Measurements from ENCODE around the gene ZBTB7B.

ZBTB7B gene

DNA sequence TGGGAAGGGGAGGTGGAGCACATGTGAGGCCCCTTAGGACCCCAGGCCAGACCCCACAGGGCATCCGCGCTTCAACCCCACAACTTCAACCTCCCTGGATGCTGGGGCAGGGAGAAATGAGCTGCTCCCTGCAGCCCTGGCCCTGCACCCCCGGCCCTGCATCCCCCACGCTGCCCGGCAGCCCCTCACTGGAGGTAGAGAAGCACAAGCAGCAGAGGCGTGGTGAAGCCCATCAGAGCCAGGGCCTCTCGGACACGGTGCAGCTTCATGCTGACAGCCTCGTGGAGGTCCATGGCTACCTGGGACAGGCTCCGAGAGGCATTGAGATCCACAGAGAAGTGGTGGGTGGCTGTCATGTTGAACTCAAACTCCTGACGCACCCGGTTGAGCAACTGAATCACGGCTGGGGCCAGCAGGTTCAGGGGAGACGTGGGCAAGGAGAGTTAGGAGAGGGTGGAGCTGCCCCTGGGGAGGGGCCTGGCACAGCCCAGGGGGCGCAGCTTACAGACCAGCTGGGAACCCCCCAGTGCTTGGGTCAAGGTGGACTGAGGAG is 27.7 kb downstream of the ZBTB7B start:
- H3K27ac ChIP-seq = no peak overlapping the region

DNA sequence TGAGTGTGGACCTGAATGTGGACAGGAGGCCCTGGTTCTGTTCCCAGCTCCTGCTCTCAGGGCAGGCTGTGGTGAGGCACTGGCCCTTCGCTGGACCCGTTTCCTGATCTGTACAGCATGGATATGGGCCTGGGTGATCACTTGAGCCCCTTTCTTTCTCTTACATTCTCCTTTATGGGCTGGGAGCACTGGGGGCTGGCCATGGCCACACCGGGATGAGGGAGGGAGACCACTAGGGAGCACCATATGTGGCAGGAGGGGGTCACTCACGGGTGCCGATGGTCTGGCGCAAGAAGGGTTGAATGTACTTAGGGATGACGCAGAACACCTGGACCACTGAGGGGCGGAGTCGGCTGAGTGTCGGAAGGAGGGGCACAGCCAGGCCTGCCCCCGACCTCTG is 28.3 kb downstream of the ZBTB7B start:
- DNase-seq (ENCODE audit: low read depth, low spot score) = no peak
- H3K27ac ChIP-seq = no peak overlapping the region

More for the DNA sequence above, 27.7 kb downstream of the ZBTB7B start:
- no peak for DNase-seq (ENCODE audit: low read depth, low spot score)

DNA sequence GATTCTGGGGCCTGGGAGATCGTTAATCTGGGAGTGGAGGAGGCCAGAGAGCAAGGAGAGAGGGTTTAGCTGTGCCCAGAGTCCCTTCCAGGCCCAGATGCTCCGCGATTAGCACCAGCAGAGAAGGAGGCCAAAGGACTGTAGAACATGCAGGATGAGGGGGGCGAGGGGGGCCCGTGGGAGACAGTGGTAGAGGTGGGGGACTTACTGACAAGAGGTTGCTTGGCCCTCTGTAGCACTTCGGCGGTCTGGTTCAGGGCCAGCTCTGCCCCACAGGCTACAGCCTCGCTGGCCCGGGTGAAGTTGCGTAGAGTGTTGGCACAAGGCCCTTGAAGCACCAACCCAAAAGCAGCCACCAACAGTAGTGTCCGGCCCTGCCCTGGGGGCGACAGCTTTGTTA is 30.3 kb downstream of the ZBTB7B start:
- DNase-seq (ENCODE audit: low read depth, low spot score) = no peak

GRCh38 chr1:155033524-155033923 is 30.9 kb downstream of the ZBTB7B start, which contains the start of the genes DCST1 and DCST2:
TSS of gene DCST1 (plus strand) at chr1:155033824. CDS start at chr1:155034037, 213 bp downstream.
TSS of gene DCST2 (minus strand) at chr1:155033781. CDS start at chr1:155033701, 80 bp downstream.
- DNase-seq (ENCODE audit: low read depth, low spot score) = no peak
- no peak within 1 kb of the TSS for H3K27ac ChIP-seq

More for the DNA sequence above, 30.3 kb downstream of the ZBTB7B start:
- H3K27ac ChIP-seq = no peak overlapping the region

- no peak for DNase-seq (ENCODE audit: low read depth, low spot score)
- no peak overlapping the region for H3K27ac ChIP-seq
Measured at GRCh38 chr1:155034318-155035208, 32.0 kb downstream of the ZBTB7B start.

- H3K27ac ChIP-seq = no peak overlapping the region
- no peak for DNase-seq (ENCODE audit: low read depth, low spot score)
Measured at GRCh38 chr1:155035936-155036335, 33.3 kb downstream of the ZBTB7B start.

- no peak for DNase-seq (ENCODE audit: low read depth, low spot score)
- H3K27ac ChIP-seq = no peak overlapping the region
Measured at GRCh38 chr1:155037043-155037442, 34.4 kb downstream of the ZBTB7B start.

GRCh38 chr1:155037851-155038441 is 35.3 kb downstream of the ZBTB7B start:
- H3K27ac ChIP-seq = peak overlapping the region; percentile 72

GRCh38 chr1:155038602-155039307 is 36.2 kb downstream of the ZBTB7B start:
- DNase-seq (ENCODE audit: low read depth, low spot score) = peak; percentile 90
- H3K27ac ChIP-seq = peak overlapping the region; percentile 72

More at GRCh38 chr1:155037851-155038441, 35.3 kb downstream of the ZBTB7B start:
- no peak for DNase-seq (ENCODE audit: low read depth, low spot score)

GRCh38 chr1:155039308-155039669 is 36.7 kb downstream of the ZBTB7B start:
- peak overlapping the region; percentile 72 for H3K27ac ChIP-seq

GRCh38 chr1:155040358-155041093 is 37.9 kb downstream of the ZBTB7B start:
- DNase-seq (ENCODE audit: low read depth, low spot score) = no peak
- no peak overlapping the region for H3K27ac ChIP-seq

More at GRCh38 chr1:155039308-155039669, 36.7 kb downstream of the ZBTB7B start:
- no peak for DNase-seq (ENCODE audit: low read depth, low spot score)

DNA sequence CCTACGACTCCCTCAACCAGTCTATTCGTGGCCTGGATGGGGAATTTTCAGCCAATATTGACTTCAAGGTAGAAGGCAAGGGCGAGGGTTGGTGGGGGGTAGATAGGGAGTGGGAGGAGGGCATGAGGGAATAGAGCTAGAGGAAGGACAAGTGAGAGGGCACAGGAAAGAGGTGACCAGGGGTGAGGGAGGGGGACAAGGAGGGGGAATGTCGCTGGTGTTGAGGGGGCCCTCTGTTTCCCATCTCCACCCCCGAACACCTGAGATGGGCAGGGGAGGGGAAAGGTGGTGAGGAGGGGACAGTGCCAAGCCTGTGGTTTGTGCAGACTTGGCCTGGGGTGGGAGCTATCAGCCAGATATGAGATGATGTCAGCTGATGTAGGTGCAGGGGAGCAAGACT is 40.2 kb downstream of the ZBTB7B start:
- no peak overlapping the region for H3K27ac ChIP-seq
- no peak for DNase-seq (ENCODE audit: low read depth, low spot score)

DNA sequence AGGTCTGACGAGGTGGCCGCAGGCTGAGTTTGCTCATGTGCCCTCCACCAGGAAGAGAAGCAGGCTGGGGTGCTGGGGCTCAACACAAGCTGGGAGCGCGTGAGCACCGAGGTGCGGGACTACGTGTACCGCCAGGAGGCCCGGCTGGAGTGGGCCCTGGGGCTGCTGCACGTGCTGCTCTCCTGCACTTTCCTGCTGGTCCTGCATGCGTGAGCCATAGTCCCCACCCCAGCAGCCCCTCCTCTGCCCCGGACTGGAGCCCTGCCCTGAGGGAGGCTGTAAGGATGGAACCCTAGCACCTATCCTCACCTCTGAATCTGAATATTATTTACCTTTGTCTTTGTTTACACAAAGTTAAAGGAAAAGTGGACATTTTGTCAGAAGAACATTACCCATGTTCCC is 40.7 kb downstream of the ZBTB7B start:
- DNase-seq (ENCODE audit: low read depth, low spot score) = no peak
- no peak overlapping the region for H3K27ac ChIP-seq

GRCh38 chr1:155043793-155044192 is 41.2 kb downstream of the ZBTB7B start:
- H3K27ac ChIP-seq = no peak overlapping the region
- DNase-seq (ENCODE audit: low read depth, low spot score) = no peak

DNA sequence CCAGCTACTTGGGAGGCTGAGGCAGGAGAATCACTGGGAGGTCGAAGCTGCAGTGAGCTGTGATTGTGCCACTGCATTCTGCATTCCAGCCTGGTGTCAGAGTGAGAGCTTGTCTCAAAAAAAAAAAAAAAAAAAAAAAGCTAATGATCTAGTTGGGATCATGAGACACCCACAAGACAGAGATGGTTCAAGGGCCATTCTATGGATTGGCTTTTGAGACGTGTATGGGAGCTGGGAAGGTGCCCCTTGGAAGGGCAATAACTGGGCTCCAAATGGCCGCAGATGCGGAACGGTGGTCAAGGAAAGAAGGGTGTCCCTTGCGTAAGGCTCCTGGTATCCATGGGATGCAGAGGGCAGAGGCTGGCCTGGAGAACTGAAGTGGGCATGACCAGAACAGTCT is 41.8 kb downstream of the ZBTB7B start:
- no peak overlapping the region for H3K27ac ChIP-seq
- DNase-seq (ENCODE audit: low read depth, low spot score) = no peak

DNA sequence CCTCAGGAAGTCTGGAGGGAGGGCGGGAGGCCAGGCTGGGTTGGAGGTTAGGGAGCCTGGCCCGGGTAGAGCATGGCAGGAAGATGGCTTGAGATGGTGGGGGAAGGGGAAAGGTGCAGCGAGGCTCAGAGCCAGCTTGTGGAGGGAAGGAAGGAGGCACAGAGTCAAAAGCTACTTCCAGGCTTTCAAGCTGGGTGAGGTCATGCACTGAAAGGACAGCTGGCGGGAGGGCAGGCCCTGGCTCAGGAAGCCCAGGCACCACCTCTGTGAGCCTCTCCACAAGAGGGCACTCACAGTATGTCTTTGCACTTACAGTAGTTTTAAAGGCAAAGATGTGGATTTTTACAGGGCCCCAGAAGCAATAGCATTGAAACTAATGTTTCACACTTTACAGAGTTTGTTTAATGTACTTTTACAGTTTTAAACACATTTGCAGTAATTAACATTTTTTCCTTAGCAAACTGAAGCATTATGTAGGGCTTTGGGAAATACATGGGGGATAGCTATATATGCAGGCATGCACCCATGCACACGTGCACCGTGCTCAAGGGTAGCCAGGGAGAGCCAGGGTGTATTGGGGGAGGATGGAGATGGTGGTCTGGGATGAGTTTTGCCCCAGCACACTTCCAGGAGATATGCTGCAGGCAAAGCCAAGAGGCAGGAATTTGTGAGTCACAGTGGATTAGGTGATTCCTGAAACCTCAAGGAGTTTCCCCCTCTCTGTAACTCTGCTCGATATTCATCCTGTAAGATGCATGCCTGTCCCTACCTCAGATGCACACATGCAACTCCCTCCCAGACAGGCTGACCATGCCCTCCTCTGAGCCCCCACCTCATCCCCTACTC is 42.4 kb downstream of the ZBTB7B start:
- no peak overlapping the region for H3K27ac ChIP-seq
- no peak for DNase-seq (ENCODE audit: low read depth, low spot score)

DNA sequence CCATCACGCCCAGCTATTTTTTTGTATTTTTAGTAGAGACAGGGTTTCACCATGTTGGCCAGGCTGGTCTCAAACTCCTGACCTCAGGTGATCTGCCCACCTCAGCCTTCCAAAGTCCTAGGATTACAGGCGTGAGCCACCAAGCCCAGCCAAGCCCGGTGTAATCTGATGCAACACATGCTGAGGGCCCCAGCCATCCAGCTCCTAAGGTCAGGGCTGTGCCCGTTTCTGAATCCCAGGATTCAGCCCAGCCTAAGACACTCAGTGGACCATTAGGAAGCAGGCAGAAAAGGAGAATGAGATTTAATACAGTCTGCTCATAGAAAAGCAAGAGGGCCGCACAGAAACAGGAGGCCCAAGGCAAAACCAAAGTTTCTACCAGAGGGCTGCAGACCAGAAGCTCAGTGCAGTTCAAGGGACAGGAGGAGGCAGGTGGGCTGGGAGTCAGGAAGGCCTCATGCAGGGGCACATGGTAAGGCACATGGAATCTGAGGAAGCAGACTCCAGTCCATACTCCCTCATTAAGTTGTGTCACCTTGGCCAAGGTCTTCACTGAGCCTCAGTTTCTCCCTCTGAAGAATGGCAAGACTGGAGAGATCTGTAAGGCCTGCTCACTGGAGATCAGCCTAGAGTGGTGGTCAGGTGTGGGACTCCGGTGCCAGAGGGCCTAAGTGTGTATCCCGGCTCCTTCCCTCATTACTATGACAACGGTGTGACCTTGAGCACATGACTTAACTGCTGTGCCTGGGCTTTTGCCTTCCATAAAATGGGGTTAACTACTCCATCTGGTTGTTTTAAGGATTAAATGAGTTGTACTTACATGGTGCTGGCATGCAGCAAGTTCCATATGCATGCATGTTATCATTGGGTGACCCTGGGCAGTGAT is 46.1 kb downstream of the ZBTB7B start:
- no peak overlapping the region for H3K27ac ChIP-seq
- no peak for DNase-seq (ENCODE audit: low read depth, low spot score)

All from epithelial cell of prostate (primary cell).